SH-SY5Y (cell line): Measurements from ENCODE around the gene BABAM2.

Experiments used
- GATA2 ChIP-seq: IDR thresholded peaks from 2 replicates; pipeline ENCODE4 v1.6.1; 2011; ENCODE audit warnings: mild to moderate bottlenecking, low read depth, low read length
- GATA3 ChIP-seq: IDR thresholded peaks from 2 replicates; pipeline ENCODE4 v1.6.1; 2011; ENCODE audit warnings: low read depth, mild to moderate bottlenecking, low read length, moderate library complexity

Gene BABAM2

DNA sequence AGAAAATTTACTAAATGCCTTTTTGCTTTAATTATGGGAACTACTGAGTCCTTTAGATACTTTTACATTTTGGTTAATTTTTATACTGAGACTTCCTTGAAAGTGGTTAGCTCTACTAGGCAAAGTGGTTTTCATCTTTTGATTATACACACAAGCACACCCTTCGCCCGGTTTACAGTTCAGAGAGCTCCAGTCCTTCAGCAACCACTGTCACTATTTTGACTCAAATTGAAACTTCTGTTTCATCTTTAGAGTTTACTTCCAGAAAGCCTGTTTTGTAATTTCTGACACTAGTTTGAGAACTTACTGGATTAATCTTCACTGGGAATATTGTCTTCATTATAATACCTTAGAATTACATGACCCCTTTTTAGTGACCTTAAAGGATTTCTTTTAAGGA lies 361.8 kb downstream of the BABAM2 start:
- TF ChIP-seq GATA3 (no peak), GATA2 (no peak)

DNA sequence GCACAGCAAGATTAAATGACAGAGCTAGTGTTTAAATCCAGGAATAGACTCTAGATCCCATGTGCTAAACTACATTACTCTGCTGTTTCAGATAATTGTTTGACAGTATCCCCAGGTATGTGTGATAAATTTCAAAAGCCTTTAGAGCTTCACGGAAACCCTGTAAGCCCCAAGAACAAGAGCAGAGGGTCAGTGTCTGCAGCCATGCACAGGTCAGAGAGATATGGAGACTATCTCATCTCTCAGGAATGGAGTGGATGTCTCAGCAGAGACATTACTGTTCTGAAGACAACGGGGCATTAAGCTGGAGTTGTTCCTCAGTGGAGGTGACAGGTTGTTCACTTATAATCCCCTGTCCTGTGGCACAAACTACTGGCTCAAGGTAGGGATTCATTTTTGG lies 363.0 kb downstream of the BABAM2 start:
- TF ChIP-seq GATA3 (no peak), GATA2 (no peak)

DNA sequence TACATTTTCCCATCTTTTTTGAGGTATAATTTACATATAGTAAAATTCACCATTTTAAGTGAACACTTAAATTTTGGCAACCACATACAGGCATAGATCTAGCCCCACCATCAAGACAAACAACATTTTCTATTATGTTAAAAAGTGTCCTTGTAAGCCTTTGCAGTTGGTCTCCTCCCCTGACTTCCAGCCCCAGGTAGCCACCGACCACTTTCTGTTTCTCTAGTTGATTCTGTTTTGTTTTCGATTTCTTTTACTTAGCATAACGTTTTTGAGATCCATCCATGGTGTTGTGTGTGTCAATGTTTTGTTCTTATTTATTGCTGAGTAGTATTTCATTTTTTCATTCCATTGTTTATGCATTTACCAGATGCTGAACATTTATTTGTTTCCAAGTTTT lies 366.7 kb downstream of the BABAM2 start:
- TF ChIP-seq GATA2 = no peak
- TF ChIP-seq GATA3 = no peak

DNA sequence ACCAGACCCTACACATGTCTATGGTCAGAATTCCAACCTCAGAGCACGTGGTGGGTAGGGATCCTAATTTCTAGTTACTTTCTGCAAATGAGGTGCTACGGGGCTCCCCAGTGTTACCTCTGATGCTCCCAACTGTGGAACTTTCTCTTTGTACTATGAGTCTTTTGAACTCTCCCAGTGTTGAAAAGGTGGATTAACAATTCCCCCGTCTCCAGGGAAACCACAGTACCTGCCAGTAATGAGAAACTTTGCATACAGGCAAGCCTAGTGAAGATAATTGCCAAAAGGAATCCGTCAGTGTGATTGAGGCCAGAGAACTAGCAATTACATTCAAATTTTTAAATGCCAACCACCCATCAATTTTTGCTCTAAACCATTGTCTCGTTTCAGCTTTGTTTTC lies 373.2 kb downstream of the BABAM2 start:
- no peak for TF ChIP-seq GATA2
- TF ChIP-seq GATA3 = no peak

DNA sequence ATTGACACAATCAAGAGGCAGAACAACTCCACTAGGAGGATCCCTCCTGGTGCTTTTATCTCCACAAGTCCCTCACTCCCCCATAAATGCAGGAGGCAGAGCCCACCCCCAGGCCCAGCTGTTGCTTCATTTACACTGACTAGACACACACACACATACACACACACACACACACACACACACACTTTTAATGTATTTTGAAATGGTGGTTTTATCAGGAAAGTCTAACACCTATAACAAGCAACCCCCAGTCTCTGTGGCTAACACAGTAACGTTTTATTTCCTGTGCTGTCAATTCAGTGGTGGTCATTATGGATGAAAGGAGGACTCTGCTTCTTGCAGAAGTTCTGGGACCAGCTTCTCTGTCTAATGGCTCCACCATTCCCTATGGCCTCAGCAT lies 376.8 kb downstream of the BABAM2 start:
- TF ChIP-seq GATA3 (no peak), GATA2 (no peak)

DNA sequence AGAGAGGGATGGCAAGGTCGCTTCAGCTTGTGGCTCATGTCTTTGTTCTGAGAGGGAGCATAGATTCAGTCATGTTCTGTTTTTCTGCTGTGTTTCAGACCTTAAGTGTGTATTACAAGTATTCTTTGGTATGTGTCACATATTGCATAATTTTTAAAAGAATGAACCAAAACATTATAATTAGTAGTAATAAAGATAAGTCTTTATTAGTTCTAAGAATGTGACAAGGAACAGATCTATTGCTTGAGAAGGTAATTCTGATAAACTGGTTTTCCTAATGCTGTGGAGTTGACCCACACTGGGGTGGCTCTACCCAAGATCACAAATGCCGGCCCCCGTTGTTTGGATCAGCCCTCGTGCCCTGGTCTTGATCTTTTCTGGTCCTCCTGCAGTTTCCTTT lies 377.9 kb downstream of the BABAM2 start:
- TF ChIP-seq GATA2 (no peak), GATA3 (no peak)

DNA sequence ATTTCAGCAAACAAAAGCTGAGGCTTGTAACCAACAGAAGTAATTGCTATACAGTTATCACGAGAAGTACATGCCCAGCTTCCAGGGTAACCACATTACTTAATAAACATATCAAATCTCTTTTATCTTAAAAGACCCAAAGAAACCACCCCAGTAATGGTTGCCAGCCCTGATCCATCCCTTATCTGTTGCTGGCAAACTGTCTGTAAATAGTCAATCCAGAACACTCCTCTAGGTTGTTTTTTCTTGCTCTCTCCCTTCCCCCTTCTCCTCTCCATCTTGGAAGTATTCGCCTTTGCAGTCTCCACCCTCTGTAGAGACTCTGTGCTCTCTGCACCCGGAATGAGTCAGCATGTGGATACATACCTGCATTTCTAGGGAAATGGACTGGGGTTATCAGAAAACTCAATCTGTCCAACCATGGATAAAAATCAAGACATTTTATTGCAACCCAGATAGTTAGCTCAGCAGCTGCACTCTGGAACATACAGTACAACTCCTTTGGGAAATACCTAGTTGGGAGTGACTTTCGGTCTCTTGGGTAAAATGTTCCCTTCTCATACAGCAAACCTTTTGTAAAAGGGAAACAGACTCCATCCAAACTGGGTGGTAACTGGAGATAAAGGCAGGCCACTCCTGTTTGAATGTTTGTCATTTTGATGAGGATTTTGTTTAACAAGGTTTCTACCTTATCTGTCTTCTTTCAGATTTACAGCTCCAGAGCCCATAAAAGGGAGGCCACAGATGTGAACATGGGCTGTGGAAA lies 378.7 kb downstream of the BABAM2 start:
- TF ChIP-seq GATA2 = peak; percentile 74
- peak; percentile 62 for TF ChIP-seq GATA3

DNA sequence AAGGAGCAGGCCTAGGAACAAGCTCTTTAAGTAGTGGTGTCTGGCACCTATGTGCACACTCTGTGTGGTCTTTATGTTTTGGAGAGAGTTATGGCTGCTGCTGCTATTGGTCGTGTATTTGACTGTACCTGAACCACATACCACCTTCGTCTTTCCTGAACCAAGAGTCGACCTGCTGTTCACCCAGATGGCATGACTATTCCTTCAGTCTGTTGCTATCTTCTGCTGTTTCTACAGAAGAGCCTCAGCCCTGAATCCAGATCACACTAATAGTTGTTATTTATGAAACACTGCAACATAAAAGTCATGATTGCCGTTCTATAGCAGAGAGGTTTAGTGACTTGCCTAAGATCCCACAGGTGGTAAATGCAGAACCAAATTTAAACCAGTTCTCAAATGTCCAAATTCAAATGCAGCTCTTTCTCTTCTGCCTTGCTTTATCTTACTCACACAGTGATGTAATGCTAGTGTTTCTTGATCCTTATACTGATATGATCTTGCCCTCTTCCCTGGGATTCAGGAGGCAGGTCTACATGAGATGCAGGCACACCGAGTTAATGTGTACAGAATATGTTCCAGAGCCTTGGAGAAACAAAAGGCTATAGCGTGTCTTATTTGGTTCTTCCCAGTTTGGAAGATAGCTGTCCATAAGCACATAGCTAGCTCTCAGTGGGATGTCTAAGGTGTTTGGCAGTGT lies 380.1 kb downstream of the BABAM2 start:
- TF ChIP-seq GATA3 (no peak), GATA2 (no peak; the same call in 1 of the 2 replicates)

DNA sequence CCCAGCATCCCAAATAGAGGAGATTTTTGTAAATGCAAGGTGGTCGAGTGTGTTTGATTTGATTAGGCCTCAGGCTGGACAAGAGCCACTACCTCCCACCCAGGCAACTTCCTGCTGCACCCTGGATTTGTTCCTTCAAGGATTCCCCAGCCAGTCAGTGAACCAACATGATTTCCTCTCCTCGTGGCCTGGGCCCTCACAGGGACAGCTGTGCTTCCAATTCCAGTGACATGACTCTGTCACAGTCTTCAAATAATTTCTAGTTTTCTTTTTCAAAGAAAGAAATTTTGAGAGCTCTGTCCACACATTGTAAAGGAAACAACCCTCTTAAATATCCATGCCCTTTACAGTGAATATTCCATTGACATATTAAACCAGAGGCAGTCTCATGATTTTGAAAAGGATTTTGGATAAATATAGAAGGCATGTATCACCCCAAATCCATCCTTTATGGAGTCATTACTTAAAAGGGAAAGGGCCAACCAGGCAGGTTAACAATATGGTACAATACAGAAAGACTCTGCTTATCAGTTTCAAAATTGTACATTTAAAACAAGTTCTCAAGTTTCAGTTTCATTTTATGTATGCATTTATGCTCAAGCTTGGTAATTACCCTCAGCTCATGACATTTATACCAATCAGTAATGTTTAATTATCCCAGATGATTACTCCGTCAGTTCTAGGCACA lies 380.8 kb downstream of the BABAM2 start:
- TF ChIP-seq GATA3 = no peak
- no peak for TF ChIP-seq GATA2

DNA sequence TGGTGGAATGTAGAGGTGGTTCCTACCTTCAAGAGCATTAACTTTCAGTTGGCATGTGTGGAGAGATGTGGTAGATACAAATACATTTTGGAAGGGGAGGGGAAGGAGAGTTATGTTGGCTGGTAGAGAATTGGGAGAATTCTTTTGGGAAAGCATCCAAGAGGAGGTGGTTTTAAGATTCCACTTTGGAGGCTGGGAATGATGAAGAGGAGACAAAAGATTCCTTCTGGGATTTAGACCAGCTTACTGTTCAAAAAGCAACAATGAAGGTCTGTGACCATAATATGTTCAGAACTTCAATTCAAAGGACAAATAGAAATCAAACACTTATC lies 381.4 kb downstream of the BABAM2 start:
- TF ChIP-seq GATA2 (no peak), GATA3 (no peak)

DNA sequence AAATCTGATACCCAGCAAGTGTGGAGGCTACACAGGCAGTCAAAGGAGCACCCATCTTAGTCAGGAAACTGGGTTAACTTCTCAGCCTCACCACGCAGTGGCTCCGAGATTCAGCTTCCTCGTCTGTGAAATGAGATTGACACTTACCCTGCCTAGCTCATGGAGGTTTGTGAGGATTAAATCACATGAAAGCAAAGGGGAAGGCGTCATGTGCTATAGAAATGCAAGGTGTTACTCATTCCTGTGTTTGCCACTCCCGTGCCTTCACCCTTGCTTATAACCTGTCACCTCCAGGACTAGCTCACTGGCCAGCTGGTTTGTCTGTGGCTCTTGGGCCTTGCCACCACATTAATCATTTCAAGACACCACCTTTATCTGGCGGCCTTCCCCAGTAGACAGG lies 383.2 kb downstream of the BABAM2 start:
- no peak for TF ChIP-seq GATA2

DNA sequence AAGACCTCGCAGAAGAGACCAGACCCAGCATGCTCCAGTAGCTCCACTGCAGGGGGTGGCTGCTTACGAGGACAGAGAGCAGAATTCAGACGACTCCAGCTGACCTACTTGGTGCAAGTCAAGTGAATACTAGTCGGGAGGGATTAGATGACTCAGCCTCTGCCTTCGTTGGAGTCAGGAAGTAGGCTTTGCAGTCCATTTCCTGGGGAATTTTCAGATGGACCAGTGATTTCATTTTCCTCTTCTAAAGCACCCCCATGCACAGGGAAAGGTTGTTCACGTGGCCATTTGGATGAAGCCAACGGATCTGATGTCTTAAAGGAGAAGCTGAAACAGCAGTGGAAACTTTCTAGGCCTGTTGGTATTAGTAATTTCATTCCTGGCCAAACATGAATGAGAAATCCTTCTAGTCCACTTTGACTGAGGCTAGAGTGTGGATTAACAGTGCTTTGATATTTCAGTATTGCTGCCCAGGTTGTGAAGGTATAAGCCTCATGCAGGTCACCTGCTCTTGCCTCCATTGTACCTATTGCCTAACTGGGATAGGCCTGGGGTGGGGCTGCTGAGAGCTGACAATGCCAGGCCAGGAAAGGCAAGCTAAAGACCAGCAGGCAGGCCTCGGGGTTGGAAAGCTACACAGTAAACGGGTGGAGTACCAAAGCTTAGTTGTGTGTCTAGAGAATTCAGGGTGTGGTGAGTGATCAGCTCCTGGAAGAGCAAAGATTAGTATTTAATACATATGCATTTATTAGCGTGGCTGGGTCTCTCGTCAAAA lies 384.6 kb downstream of the BABAM2 start:
- TF ChIP-seq GATA2 = no peak
- no peak for TF ChIP-seq GATA3

DNA sequence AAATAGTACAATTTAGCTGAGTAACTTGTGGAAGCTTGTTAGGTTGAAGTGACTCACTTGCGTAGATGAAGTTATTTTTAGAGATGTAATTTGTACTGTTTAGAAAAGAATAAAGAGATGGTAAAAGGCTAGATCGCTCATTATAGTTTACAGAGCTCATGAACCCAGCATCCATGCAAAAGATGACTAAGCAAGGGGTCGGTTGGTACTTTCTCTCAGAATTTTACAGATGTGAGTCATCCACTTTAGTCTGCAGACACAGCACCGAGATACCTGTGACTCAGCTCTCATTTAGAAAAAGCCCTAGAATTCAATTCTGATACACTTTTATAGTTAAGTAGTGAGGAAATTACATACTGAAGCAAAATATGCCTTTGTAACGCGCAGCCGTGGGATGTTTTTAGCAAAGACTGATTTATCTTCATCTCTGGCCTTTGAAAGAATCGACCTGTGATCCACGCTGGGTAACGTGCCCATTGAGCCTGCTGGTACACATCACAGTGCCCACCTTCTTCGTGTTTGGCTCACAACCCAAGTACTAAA lies 385.6 kb downstream of the BABAM2 start:
- TF ChIP-seq GATA2 (no peak), GATA3 (no peak)

DNA sequence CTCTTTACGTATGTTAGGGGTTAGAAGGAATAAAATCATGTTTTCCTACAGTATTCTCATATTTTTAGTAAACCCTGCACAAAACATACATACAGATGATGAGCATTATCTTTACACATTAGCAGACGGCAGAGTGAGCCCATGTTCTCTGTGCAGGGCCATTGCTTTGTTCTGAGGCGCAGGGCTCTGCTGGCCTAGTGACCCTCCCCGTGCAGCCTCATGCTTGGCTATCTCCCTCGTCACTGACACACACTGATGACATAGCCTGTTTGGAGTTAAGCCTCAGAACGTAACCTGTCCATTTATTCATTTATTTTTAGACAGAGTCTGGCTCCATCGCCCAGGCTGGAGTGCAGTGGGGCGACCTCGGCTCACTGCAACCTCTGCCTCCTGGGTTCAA lies 386.3 kb downstream of the BABAM2 start:
- TF ChIP-seq GATA3 (no peak), GATA2 (no peak)

DNA sequence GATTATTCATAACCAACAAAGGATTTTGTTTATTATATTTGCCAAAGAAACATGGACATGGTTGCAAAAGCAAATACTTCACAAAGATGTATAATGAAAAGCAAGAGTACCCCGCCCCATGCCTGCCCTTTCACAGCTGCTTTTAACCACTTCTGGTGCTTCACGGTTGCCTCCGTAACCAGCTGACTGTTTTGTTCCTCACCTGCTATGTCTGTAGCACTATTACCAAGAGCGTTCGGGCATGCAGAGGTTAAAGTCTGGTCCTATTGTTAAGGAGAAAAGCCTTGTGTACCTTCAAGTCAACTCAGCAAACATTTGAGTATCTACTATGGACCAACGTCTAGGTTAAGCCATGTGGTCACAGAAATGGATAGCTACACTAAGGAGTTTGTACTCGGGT lies 386.9 kb downstream of the BABAM2 start:
- TF ChIP-seq GATA3 (no peak), GATA2 (no peak)
